HepG2 (cell line): Measurements from ENCODE around the gene HECA. TPM values are rescaled to one million over a fixed set of nuclear protein-coding genes. Genes with fewer than 3 reads are reported as not detected.

ENCODE experiments used
- DR1 ChIP-seq: sonication (generic); formaldehyde crosslinking; IDR thresholded peaks from 2 replicates; pipeline ENCODE4 v1.8.0; 2021; ENCODE audit warnings: mild to moderate bottlenecking, missing genetic modification reagents, inconsistent platforms
- HMGXB3 ChIP-seq: sonication (generic); formaldehyde crosslinking; IDR thresholded peaks from 2 replicates; pipeline ENCODE4 v1.4.0; 2020; ENCODE audit warnings: missing genetic modification reagents, borderline replicate concordance
- MEF2D ChIP-seq: sonication (generic); formaldehyde crosslinking; IDR thresholded peaks from 2 replicates; pipeline ENCODE4 v1.5.1; 2020; ENCODE audit warnings: mild to moderate bottlenecking, missing genetic modification reagents
- ZNF367 ChIP-seq: sonication (generic); formaldehyde crosslinking; IDR thresholded peaks from 2 replicates; pipeline ENCODE4 v1.4.0; 2020; ENCODE audit warnings: missing genetic modification reagents, borderline replicate concordance
- ZNF407 ChIP-seq: sonication (generic); formaldehyde crosslinking; IDR thresholded peaks from one replicate; pipeline ENCODE4 v1.5.1; 2020; ENCODE audit warnings: mild to moderate bottlenecking, missing genetic modification reagents; ENCODE audit errors: not compliant biosample characterization
- ZNF496 ChIP-seq: sonication (generic); formaldehyde crosslinking; IDR thresholded peaks from 2 replicates; pipeline ENCODE4 v1.8.1; 2023; ENCODE audit warnings: mild to moderate bottlenecking, moderate library complexity, missing genetic modification reagents; ENCODE audit not compliant: insufficient replicate concordance
- ZNF546 ChIP-seq: sonication (generic); formaldehyde crosslinking; conservative IDR thresholded peaks from 2 replicates; pipeline ENCODE4 v1.8.1; 2023; ENCODE audit warnings: mild to moderate bottlenecking, missing genetic modification reagents
- ZNF556 ChIP-seq: sonication (generic); formaldehyde crosslinking; IDR thresholded peaks from 2 replicates; pipeline ENCODE4 v1.4.0; 2020; ENCODE audit warnings: mild to moderate bottlenecking, missing genetic modification reagents, borderline replicate concordance
- ZNF563 ChIP-seq: sonication (generic); formaldehyde crosslinking; IDR thresholded peaks from 2 replicates; pipeline ENCODE4 v1.8.0; 2022; ENCODE audit warnings: mild to moderate bottlenecking, moderate library complexity, missing genetic modification reagents
- ZNF564 ChIP-seq: sonication (generic); formaldehyde crosslinking; IDR thresholded peaks from 2 replicates; pipeline ENCODE4 v1.8.1; 2023; ENCODE audit warnings: mild to moderate bottlenecking, missing genetic modification reagents
- ZNF746 ChIP-seq: sonication (generic); formaldehyde crosslinking; IDR thresholded peaks from 2 replicates; pipeline ENCODE4 v1.8.0; 2022; ENCODE audit warnings: mild to moderate bottlenecking, missing genetic modification reagents
- polyA plus RNA-seq, 8 experiments: library from polyadenylated mRNA; depleted of rRNA in 3 of 8; stranded (reverse) in 7 of 8; unstranded in 1 of 8; fragments of >200 nt; fragmentation: Illumina TruSeq in 4 of 8; extraction: Trizol in 4 of 8; gene quantifications; 2 replicates each; pipeline versions ENCODE4 v1.2.1 to v1.2.3, GENCODE V29; 2011 to 2016; ENCODE audit warnings: low read depth in 4 of 8, missing spikeins in 1 of 8, mixed read lengths in 1 of 8; ENCODE audit not compliant: insufficient read depth in 1 of 8
- total RNA-seq, 5 experiments: library from RNA; depleted of rRNA; stranded (reverse); fragments of >200 nt; fragmentation: Illumina TruSeq; extraction: Trizol; gene quantifications; 2 replicates each; pipeline ENCODE4 v1.2.3, GENCODE V29; 2016; ENCODE audit warnings: low read depth in 1 of 5
- TF ChIP-seq, protein P1 (sequence below): sonication (generic); formaldehyde crosslinking; IDR thresholded peaks from 2 replicates; pipeline ENCODE4 v1.4.0; 2020; ENCODE audit warnings: missing genetic modification reagents
- TF ChIP-seq, protein P2 (sequence below): sonication (generic); formaldehyde crosslinking; conservative IDR thresholded peaks from 2 replicates; pipeline ENCODE4 v1.8.0; 2022; ENCODE audit warnings: low read depth, missing genetic modification reagents

Gene HECA
- total and polyA plus RNA-seq, 2 of the 13 experiments (the other 11 are each of a cell fraction or from before 2014, with no cell fraction given) = 0.18 to 0.49 TPM

DNA sequence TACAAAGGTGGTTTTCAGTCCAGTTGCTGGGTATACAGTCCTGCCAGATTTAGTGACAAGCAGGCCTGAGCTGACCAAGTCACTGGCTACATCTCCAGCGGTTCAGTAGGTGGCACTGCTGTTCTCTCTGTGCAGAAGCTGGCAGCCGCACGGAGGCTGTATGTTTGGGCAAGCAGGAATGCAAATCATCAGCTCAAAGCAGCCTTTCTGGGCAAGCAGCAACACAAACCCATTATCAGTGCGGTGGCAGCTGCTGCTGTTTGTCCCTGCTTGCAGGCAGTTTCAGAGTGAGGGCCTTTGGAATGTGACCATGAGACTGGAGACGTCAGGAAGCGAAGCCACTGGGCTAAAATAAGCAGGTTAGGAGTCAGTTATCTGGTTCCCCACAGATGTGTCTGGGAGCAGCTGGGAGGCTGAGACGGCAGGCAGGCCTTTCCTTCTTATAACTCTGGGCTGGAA, 84.4 kb downstream of the HECA start (continued):
- no peak; the same call in 1 of the 2 replicates for TF ChIP-seq HMGXB3 (CRISPR knock-in tag)
- no peak for TF ChIP-seq ZNF564 (CRISPR knock-in tag)
- TF ChIP-seq ZNF546 (CRISPR knock-in tag) = no peak
- no peak for TF ChIP-seq ZNF496 (CRISPR knock-in tag)
- peak; percentile 79; the same call in 1 of the 2 replicates for TF ChIP-seq ZNF556 (CRISPR knock-in tag)
- TF ChIP-seq DR1 (CRISPR knock-in tag) = no peak
- no peak for TF ChIP-seq ZNF367 (CRISPR knock-in tag)
- no peak for TF ChIP-seq ZNF563
- TF ChIP-seq, protein P1, sequence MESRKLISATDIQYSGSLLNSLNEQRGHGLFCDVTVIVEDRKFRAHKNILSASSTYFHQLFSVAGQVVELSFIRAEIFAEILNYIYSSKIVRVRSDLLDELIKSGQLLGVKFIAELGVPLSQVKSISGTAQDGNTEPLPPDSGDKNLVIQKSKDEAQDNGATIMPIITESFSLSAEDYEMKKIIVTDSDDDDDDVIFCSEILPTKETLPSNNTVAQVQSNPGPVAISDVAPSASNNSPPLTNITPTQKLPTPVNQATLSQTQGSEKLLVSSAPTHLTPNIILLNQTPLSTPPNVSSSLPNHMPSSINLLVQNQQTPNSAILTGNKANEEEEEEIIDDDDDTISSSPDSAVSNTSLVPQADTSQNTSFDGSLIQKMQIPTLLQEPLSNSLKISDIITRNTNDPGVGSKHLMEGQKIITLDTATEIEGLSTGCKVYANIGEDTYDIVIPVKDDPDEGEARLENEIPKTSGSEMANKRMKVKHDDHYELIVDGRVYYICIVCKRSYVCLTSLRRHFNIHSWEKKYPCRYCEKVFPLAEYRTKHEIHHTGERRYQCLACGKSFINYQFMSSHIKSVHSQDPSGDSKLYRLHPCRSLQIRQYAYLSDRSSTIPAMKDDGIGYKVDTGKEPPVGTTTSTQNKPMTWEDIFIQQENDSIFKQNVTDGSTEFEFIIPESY (CRISPR knock-in tag) = no peak
- TF ChIP-seq, protein P2, sequence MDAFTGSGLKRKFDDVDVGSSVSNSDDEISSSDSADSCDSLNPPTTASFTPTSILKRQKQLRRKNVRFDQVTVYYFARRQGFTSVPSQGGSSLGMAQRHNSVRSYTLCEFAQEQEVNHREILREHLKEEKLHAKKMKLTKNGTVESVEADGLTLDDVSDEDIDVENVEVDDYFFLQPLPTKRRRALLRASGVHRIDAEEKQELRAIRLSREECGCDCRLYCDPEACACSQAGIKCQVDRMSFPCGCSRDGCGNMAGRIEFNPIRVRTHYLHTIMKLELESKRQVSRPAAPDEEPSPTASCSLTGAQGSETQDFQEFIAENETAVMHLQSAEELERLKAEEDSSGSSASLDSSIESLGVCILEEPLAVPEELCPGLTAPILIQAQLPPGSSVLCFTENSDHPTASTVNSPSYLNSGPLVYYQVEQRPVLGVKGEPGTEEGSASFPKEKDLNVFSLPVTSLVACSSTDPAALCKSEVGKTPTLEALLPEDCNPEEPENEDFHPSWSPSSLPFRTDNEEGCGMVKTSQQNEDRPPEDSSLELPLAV = no peak
- no peak for TF ChIP-seq ZNF407
- TF ChIP-seq MEF2D (CRISPR knock-in tag) = no peak
- TF ChIP-seq ZNF746 (CRISPR knock-in tag) = no peak
